Activated B cell treated with CpG ODN at 0.5 μM for 24 hours (primary cell): ENCODE data around the gene CPT1A. TPM values are rescaled to one million over a fixed set of nuclear protein-coding genes. Genes with fewer than 3 reads are reported as not detected.

ENCODE experiments used
- ATAC-seq: fragments of 200-7000 bp; cut with Tn5 transposase; one replicate; pipeline ENCODE4 v1.10.0; 2021; ENCODE audit warnings: low read depth, mild to moderate bottlenecking, moderate library complexity
- CTCF ChIA-PET: fragments of 350-600 bp; sonication (Branson Sonifier 250); formaldehyde crosslinking; loops from one replicate; lab custom pipeline; 2021; ENCODE audit warnings: antibody characterized with exemption; lab: Charles Lee
- POLR2A ChIA-PET: fragments of 350-600 bp; sonication (Branson Sonifier 250); formaldehyde crosslinking; loops from one replicate; lab custom pipeline; 2021; ENCODE audit warnings: antibody characterized with exemption; lab: Charles Lee
- DNase-seq: peaks from one replicate; pipeline ENCODE4 v3.0.0; 2022
- H3K27ac Mint-ChIP-seq: one replicate; pipeline ENCODE4 v1.8.0; 2020; ENCODE audit warnings: mixed read lengths
- H3K27me3 Mint-ChIP-seq: one replicate; pipeline ENCODE4 v1.8.0; 2021; ENCODE audit warnings: mixed read lengths
- H3K36me3 Mint-ChIP-seq: one replicate; pipeline ENCODE4 v1.8.0; 2021; ENCODE audit warnings: low read depth, mixed read lengths
- H3K4me1 Mint-ChIP-seq: one replicate; pipeline ENCODE4 v1.8.0; 2021; ENCODE audit warnings: mixed read lengths
- H3K4me3 Mint-ChIP-seq: one replicate; pipeline ENCODE4 v1.8.0; 2020; ENCODE audit warnings: mild to moderate bottlenecking, mixed read lengths
- H3K9me3 Mint-ChIP-seq: one replicate; pipeline ENCODE4 v1.8.0; 2020; ENCODE audit warnings: mixed read lengths
- intact Hi-C: fragments of 100-400 bp; cut with micrococcal nuclease; formaldehyde crosslinking; loops from one replicate; pipeline ENCODE4 v1.15.1; 2024
- total RNA-seq: library from RNA; stranded (reverse); gene quantifications from 2 replicates; pipeline ENCODE4 v1.2.3, GENCODE V29; 2022
- TF ChIP-seq, protein P1 (sequence below): fragments of 200-600 bp; IDR thresholded peaks from one replicate; pipeline ENCODE4 v1.8.0; 2022; ENCODE audit warnings: antibody characterized with exemption, mild to moderate bottlenecking

The CPT1A gene
- total RNA-seq, 1 donor from 2014 or later: 17.2 TPM

- POLR2A ChIA-PET: interaction anchor here (0.8 to 1.3 kb wide), 4 partner anchors 19 to 212 kb away, joined by 3 to 8 read pairs (median 4); no protein-coding TSS in a partner anchor
- Mint-ChIP-seq H3K4me3 (peak overlapping the region; percentile 97), H3K4me1 (peaks cover 34% of the 10 kb centered on the region), H3K9me3 (no peaks in the 10 kb centered on the region), H3K27ac (no peak overlapping the region), H3K36me3 (peaks cover 5% of the 10 kb centered on the region), H3K27me3 (peaks cover 4% of the 10 kb centered on the region)
- intact Hi-C loops: loop anchor here (1.0 to 10.0 kb wide), 7 partner anchors 47 to 830 kb away; partner anchors contain the start of genes CCND1 and LTO1
- no peak for DNase-seq
- ATAC-seq: no peak
- CTCF ChIA-PET: interaction anchor here (0.7 to 4.7 kb wide), 14 partner anchors 10 to 260 kb away, joined by 3 to 41 read pairs (median 5); no protein-coding TSS in a partner anchor
- TF ChIP-seq, protein P1, sequence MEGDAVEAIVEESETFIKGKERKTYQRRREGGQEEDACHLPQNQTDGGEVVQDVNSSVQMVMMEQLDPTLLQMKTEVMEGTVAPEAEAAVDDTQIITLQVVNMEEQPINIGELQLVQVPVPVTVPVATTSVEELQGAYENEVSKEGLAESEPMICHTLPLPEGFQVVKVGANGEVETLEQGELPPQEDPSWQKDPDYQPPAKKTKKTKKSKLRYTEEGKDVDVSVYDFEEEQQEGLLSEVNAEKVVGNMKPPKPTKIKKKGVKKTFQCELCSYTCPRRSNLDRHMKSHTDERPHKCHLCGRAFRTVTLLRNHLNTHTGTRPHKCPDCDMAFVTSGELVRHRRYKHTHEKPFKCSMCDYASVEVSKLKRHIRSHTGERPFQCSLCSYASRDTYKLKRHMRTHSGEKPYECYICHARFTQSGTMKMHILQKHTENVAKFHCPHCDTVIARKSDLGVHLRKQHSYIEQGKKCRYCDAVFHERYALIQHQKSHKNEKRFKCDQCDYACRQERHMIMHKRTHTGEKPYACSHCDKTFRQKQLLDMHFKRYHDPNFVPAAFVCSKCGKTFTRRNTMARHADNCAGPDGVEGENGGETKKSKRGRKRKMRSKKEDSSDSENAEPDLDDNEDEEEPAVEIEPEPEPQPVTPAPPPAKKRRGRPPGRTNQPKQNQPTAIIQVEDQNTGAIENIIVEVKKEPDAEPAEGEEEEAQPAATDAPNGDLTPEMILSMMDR: no peak
Measured at GRCh38 chr11:68844376-68844775, 2.7 kb upstream of the CPT1A start.

- peak overlapping the region; percentile 97 for H3K4me3 Mint-ChIP-seq
- ChIA-PET POLR2A (interaction anchor here (0.6 to 2.8 kb wide), 7 partner anchors 15 to 1388 kb away, joined by 3 to 9 read pairs (median 4); no protein-coding TSS in a partner anchor), CTCF (interaction anchor here (0.7 to 4.7 kb wide), 16 partner anchors 10 to 279 kb away, joined by 3 to 41 read pairs (median 4); no protein-coding TSS in a partner anchor)
- TF ChIP-seq, protein P1: no peak
- H3K27me3 Mint-ChIP-seq: peaks cover 4% of the 10 kb centered on the region
- peak; percentile 60 for ATAC-seq
- peak overlapping the region; percentile 83 for H3K27ac Mint-ChIP-seq
- H3K36me3 Mint-ChIP-seq: peaks cover 5% of the 10 kb centered on the region
- intact Hi-C loops: loop anchor here (1.0 to 10.0 kb wide), 10 partner anchors 47 to 831 kb away; partner anchors contain the start of genes C11orf24, CCND1, LTO1 and TESMIN
- no peaks in the 10 kb centered on the region for H3K9me3 Mint-ChIP-seq
- DNase-seq: peak; percentile 75
- H3K4me1 Mint-ChIP-seq: peaks cover 38% of the 10 kb centered on the region
Measured at GRCh38 chr11:68843703-68844312, 2.1 kb upstream of the CPT1A start.

DNA sequence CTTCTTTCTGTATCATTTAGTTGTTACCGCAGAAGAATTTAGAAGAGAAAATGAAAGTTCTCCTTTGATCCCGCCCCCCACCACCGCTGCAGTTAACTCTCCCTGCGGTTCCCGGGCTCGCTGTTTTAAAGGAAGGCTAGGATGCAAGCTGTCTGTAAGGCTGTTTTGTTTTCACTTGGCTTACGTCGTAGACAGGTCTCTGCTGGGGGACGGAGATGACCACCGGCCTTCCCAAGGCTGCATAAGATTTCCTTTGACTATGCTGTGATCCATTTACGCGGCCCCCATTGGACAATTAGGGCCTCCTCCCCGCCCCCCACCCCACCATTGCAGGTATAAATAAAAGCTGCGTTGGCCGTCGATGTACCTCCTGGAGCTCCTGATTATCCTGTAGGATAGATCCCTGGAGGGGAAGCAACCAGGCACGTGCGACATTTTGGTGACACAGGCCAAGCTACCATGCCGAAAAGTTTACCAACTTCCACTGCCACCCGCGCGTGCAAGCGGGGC is 1.4 kb upstream of the CPT1A start:
- ATAC-seq: no peak
- peak; percentile 34 for DNase-seq
- Mint-ChIP-seq H3K4me1 (peaks cover 43% of the 10 kb centered on the region), H3K36me3 (peaks cover 5% of the 10 kb centered on the region), H3K27me3 (no peaks in the 10 kb centered on the region), H3K9me3 (no peaks in the 10 kb centered on the region), H3K4me3 (peak overlapping the region; percentile 97), H3K27ac (peak overlapping the region; percentile 83)
- intact Hi-C loops: loop anchor here (1.0 to 10.0 kb wide), 6 partner anchors 46 to 832 kb away; partner anchors contain the start of genes C11orf24, CCND1, LTO1 and TESMIN
- CTCF ChIA-PET: interaction anchor here (0.7 to 4.7 kb wide), 13 partner anchors 9 to 279 kb away, joined by 3 to 41 read pairs (median 5); no protein-coding TSS in a partner anchor
- TF ChIP-seq, protein P1: no peak
- POLR2A ChIA-PET: interaction anchor here (0.6 to 2.8 kb wide), 12 partner anchors 15 to 1388 kb away, joined by 3 to 9 read pairs (median 4); no protein-coding TSS in a partner anchor

GRCh38 chr11:68842427-68843051 is 823 bp upstream of the CPT1A start:
- TF ChIP-seq, protein P1: no peak
- ChIA-PET POLR2A (interaction anchor here (0.6 to 2.8 kb wide), 11 partner anchors 14 to 455 kb away, joined by 3 to 9 read pairs (median 5); no protein-coding TSS in a partner anchor), CTCF (interaction anchor here (0.9 to 4.7 kb wide), 9 partner anchors 8 to 259 kb away, joined by 4 to 41 read pairs (median 7); no protein-coding TSS in a partner anchor)
- peaks cover 49% of the 10 kb centered on the region for H3K4me1 Mint-ChIP-seq
- H3K27ac Mint-ChIP-seq: peak overlapping the region; percentile 83
- intact Hi-C loops: loop anchor here (1.0 to 10.0 kb wide), 6 partner anchors 45 to 832 kb away; partner anchors contain the start of genes C11orf24, CCND1, LTO1 and TESMIN
- H3K36me3 Mint-ChIP-seq: peaks cover 5% of the 10 kb centered on the region
- no peak for ATAC-seq
- DNase-seq: no peak
- no peaks in the 10 kb centered on the region for H3K27me3 Mint-ChIP-seq
- peak overlapping the region; percentile 97 for H3K4me3 Mint-ChIP-seq
- H3K9me3 Mint-ChIP-seq: no peaks in the 10 kb centered on the region
